HG03064 (cell line): ENCODE measurements around the gene SIRT4.

ENCODE experiments used
- ATAC-seq: cut with Tn5 transposase; IDR thresholded peaks from one replicate; pipeline ENCODE4 v1.9.1; 2021; ENCODE audit warnings: low read depth; ENCODE audit not compliant: unreplicated experiment

Gene SIRT4

GRCh38 chr12:120278137-120279069 is 23.7 kb upstream of the SIRT4 start:
- no peak for ATAC-seq

GRCh38 chr12:120283318-120283717 is 18.8 kb upstream of the SIRT4 start:
- no peak for ATAC-seq

- ATAC-seq, result no peak
Observed at GRCh38 chr12:120284381-120284780, 17.7 kb upstream of the SIRT4 start.

GRCh38 chr12:120286768-120287490 is 15.2 kb upstream of the SIRT4 start:
- ATAC-seq, result no peak

- ATAC-seq, result no peak
Observed at GRCh38 chr12:120287491-120287890, 14.6 kb upstream of the SIRT4 start.

GRCh38 chr12:120290609-120291305 is 11.4 kb upstream of the SIRT4 start:
- no peak for ATAC-seq

GRCh38 chr12:120292411-120292660 is 9.8 kb upstream of the SIRT4 start:
- peak; percentile 5 for ATAC-seq

GRCh38 chr12:120292661-120293531 is 9.2 kb upstream of the SIRT4 start, which contains the start of gene RNU4-1:
RNU4-1 (minus strand) TSS chr12:120293237.
- peak; percentile 55 for ATAC-seq

- no peak for ATAC-seq
Observed at GRCh38 chr12:120314220-120314619, 12.1 kb downstream of the SIRT4 start.

GRCh38 chr12:120316798-120317223 is 14.7 kb downstream of the SIRT4 start:
- no peak for ATAC-seq

GRCh38 chr12:120317224-120318105 is 15.3 kb downstream of the SIRT4 start:
- ATAC-seq, result peak; percentile 95

- ATAC-seq, result no peak
Observed at GRCh38 chr12:120321382-120322202, 19.5 kb downstream of the SIRT4 start.

- ATAC-seq, result no peak
Observed at GRCh38 chr12:120323772-120324171, 21.7 kb downstream of the SIRT4 start.

- ATAC-seq, result no peak
Observed at GRCh38 chr12:120324841-120325417, 22.8 kb downstream of the SIRT4 start.

- no peak for ATAC-seq
Observed at GRCh38 chr12:120327593-120327992, 25.5 kb downstream of the SIRT4 start, which contains the start of gene PLA2G1B. PLA2G1B (minus strand) TSS chr12:120327779; CDS start chr12:120327753, 26 bp downstream.

- no peak for ATAC-seq
Observed at GRCh38 chr12:120328228-120328627, 26.1 kb downstream of the SIRT4 start.

GRCh38 chr12:120331390-120331789 is 29.3 kb downstream of the SIRT4 start:
- no peak for ATAC-seq

- ATAC-seq, result no peak
Observed at GRCh38 chr12:120332041-120332440, 29.9 kb downstream of the SIRT4 start.
